NB4 (cell line): ENCODE data around the gene OTX2.

Experiments used
- MAX ChIP-seq: IDR thresholded peaks from 2 replicates; pipeline ENCODE4 v1.6.1; 2011; ENCODE audit warnings: low read depth, low read length
- MYC ChIP-seq: IDR thresholded peaks from 2 replicates; pipeline ENCODE4 v1.6.1; 2011; ENCODE audit warnings: low read depth, low read length
- POLR2A ChIP-seq: IDR thresholded peaks from 2 replicates; pipeline ENCODE4 v1.6.1; 2011; ENCODE audit warnings: mild to moderate bottlenecking; ENCODE audit not compliant: insufficient read length; ENCODE audit errors: extremely low read depth
- TF ChIP-seq, protein P1 (sequence below): IDR thresholded peaks from one replicate; pipeline ENCODE4 v1.5.1; 2012; ENCODE audit warnings: low read depth, low read length

- TF ChIP-seq POLR2A (no peak), MAX (no peak), MYC (no peak)
- TF ChIP-seq, protein P1, sequence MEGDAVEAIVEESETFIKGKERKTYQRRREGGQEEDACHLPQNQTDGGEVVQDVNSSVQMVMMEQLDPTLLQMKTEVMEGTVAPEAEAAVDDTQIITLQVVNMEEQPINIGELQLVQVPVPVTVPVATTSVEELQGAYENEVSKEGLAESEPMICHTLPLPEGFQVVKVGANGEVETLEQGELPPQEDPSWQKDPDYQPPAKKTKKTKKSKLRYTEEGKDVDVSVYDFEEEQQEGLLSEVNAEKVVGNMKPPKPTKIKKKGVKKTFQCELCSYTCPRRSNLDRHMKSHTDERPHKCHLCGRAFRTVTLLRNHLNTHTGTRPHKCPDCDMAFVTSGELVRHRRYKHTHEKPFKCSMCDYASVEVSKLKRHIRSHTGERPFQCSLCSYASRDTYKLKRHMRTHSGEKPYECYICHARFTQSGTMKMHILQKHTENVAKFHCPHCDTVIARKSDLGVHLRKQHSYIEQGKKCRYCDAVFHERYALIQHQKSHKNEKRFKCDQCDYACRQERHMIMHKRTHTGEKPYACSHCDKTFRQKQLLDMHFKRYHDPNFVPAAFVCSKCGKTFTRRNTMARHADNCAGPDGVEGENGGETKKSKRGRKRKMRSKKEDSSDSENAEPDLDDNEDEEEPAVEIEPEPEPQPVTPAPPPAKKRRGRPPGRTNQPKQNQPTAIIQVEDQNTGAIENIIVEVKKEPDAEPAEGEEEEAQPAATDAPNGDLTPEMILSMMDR = no peak
Observed at GRCh38 chr14:56810147-56810719, at the start of gene OTX2.
